ENCODE data around the gene OXER1. TPM values are rescaled to one million over a fixed set of nuclear protein-coding genes. Genes with fewer than 3 reads are reported as not detected.

OXER1 gene
- total and polyA plus RNA-seq, 4 donors, result 2.2 to 8.1 (median 6.7) TPM

- H3K27me3 ChIP-seq (ENCODE audit: control insufficient read depth in 4 of 4, insufficient read depth in 4 of 4, low read length in 3 of 4), result no peaks in the 10 kb centered on the region
- H3K4me3 ChIP-seq (ENCODE audit: low read depth in 1 of 3, low read length in 3 of 3), result no peak overlapping the region
- peaks cover 0 to 5% (median 0%) of the 10 kb centered on the region in 4 donors for H3K36me3 ChIP-seq (ENCODE audit: control insufficient read depth in 4 of 4, insufficient read depth in 3 of 4, low read depth in 1 of 4, low read length in 3 of 4)
- no peaks in the 10 kb centered on the region for H3K9me3 ChIP-seq (ENCODE audit: control insufficient read depth in 4 of 4, low read length in 3 of 4)
- peaks cover 4 to 19% (median 9%) of the 10 kb centered on the region in 4 donors for H3K4me1 ChIP-seq (ENCODE audit: control insufficient read depth in 4 of 4, insufficient read depth in 4 of 4, low read length in 3 of 4)
- WGBS, result 81% methylated on average over 6 of the region's 6 CpGs
- H3K9ac ChIP-seq (ENCODE audit: low read depth in 1 of 2, low read length in 2 of 2), result no peak overlapping the region
- DNase-seq (ENCODE audit: low spot score), result no peak
- no peak overlapping the region for H3K27ac ChIP-seq (ENCODE audit: low read depth in 1 of 2, low read length in 2 of 2)
- no peak for TF ChIP-seq SP1 (IDR thresholded peaks at IDR 0.05)
Observed at GRCh38 chr2:42797281-42797680, 33.3 kb upstream of the OXER1 start.

DNA sequence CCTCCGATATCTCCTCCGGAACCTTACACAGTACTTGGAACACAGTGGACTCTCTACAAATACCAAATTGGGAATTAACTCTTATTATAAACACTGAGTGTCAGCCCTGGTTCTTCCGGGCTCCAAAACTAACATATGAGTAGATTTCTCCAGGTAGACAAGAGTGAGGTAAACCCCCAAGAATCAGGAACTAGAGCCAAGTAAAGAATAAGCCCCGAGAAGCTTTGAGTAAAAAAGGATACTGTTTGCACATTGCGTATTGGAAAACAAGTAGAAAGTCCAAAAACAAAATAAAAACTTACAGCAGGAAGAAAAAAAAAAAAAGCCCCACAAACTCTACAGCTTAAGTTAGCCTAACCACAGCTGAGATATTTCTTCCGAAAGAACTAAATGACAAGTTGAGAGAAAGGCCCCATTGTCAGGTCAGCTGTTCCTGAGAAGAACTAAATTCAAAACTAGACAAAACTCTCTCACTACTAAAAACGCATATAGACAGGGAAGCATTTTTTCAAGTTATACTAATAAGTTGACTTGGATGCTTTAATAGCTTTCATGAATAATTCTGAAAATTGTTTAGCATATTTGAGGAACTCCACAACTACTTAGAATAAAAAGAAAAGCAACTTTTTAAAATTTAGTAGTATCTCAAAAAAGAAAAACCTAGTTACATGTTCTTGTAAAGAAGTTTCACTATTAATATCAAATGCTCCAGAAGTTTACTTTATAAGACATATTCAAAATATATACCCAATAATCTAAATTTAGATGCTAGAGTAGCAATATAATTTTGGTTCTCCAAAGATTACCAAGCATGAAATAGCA lies 32.7 kb upstream of the OXER1 start:
- Histone ChIP-seq H3K27me3 (ENCODE audit: control insufficient read depth in 4 of 4, insufficient read depth in 4 of 4, low read length in 3 of 4) (no peaks in the 10 kb centered on the region), H3K4me1 (ENCODE audit: control insufficient read depth in 4 of 4, insufficient read depth in 4 of 4, low read length in 3 of 4) (peaks cover 5 to 24% (median 11%) of the 10 kb centered on the region in 4 donors), H3K36me3 (ENCODE audit: control insufficient read depth in 4 of 4, insufficient read depth in 3 of 4, low read depth in 1 of 4, low read length in 3 of 4) (peaks cover 0 to 5% (median 0%) of the 10 kb centered on the region in 4 donors), H3K4me3 (ENCODE audit: low read depth in 1 of 3, low read length in 3 of 3) (no peak overlapping the region), H3K27ac (ENCODE audit: low read depth in 1 of 2, low read length in 2 of 2) (peak overlapping the region in 1 of 2 donors; percentile 64), H3K9me3 (ENCODE audit: control insufficient read depth in 4 of 4, low read length in 3 of 4) (no peaks in the 10 kb centered on the region), H3K9ac (ENCODE audit: low read depth in 1 of 2, low read length in 2 of 2) (peak overlapping the region in 1 of 2 donors; percentile 41)
- WGBS, result 53% methylated on average over 7 of the region's 7 CpGs
- TF ChIP-seq YY1 (IDR thresholded peaks at IDR 0.05) (no peak), TAF1 (conservative IDR thresholded peaks at IDR 0.05) (no peak), FOXA2 (IDR thresholded peaks at IDR 0.05) (no peak), RXRA (IDR thresholded peaks at IDR 0.05) (no peak), NR2F2 (IDR thresholded peaks at IDR 0.05) (no peak), HNF4A (conservative IDR thresholded peaks at IDR 0.05) (no peak), FOXA1 (IDR thresholded peaks at IDR 0.05) (no peak), RAD21 (IDR thresholded peaks at IDR 0.05) (no peak), EGR1 (IDR thresholded peaks at IDR 0.05; ENCODE audit: low read depth in 2 of 2) (no peak), HNF4G (IDR thresholded peaks at IDR 0.05) (no peak), JUND (IDR thresholded peaks at IDR 0.05) (no peak), GABPA (IDR thresholded peaks at IDR 0.05 in 1 of 2, conservative IDR thresholded peaks at IDR 0.05 in 1 of 2) (no peak), SP1 (IDR thresholded peaks at IDR 0.05) (no peak)
- TF ChIP-seq, protein P1, sequence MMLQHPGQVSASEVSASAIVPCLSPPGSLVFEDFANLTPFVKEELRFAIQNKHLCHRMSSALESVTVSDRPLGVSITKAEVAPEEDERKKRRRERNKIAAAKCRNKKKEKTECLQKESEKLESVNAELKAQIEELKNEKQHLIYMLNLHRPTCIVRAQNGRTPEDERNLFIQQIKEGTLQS (IDR thresholded peaks at IDR 0.05), result no peak
- TF ChIP-seq, protein P2, sequence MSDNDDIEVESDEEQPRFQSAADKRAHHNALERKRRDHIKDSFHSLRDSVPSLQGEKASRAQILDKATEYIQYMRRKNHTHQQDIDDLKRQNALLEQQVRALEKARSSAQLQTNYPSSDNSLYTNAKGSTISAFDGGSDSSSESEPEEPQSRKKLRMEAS (IDR thresholded peaks at IDR 0.05), result no peak
- TF ChIP-seq, protein P3, sequence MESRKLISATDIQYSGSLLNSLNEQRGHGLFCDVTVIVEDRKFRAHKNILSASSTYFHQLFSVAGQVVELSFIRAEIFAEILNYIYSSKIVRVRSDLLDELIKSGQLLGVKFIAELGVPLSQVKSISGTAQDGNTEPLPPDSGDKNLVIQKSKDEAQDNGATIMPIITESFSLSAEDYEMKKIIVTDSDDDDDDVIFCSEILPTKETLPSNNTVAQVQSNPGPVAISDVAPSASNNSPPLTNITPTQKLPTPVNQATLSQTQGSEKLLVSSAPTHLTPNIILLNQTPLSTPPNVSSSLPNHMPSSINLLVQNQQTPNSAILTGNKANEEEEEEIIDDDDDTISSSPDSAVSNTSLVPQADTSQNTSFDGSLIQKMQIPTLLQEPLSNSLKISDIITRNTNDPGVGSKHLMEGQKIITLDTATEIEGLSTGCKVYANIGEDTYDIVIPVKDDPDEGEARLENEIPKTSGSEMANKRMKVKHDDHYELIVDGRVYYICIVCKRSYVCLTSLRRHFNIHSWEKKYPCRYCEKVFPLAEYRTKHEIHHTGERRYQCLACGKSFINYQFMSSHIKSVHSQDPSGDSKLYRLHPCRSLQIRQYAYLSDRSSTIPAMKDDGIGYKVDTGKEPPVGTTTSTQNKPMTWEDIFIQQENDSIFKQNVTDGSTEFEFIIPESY (IDR thresholded peaks at IDR 0.05), result no peak
- TF ChIP-seq, protein P4, sequence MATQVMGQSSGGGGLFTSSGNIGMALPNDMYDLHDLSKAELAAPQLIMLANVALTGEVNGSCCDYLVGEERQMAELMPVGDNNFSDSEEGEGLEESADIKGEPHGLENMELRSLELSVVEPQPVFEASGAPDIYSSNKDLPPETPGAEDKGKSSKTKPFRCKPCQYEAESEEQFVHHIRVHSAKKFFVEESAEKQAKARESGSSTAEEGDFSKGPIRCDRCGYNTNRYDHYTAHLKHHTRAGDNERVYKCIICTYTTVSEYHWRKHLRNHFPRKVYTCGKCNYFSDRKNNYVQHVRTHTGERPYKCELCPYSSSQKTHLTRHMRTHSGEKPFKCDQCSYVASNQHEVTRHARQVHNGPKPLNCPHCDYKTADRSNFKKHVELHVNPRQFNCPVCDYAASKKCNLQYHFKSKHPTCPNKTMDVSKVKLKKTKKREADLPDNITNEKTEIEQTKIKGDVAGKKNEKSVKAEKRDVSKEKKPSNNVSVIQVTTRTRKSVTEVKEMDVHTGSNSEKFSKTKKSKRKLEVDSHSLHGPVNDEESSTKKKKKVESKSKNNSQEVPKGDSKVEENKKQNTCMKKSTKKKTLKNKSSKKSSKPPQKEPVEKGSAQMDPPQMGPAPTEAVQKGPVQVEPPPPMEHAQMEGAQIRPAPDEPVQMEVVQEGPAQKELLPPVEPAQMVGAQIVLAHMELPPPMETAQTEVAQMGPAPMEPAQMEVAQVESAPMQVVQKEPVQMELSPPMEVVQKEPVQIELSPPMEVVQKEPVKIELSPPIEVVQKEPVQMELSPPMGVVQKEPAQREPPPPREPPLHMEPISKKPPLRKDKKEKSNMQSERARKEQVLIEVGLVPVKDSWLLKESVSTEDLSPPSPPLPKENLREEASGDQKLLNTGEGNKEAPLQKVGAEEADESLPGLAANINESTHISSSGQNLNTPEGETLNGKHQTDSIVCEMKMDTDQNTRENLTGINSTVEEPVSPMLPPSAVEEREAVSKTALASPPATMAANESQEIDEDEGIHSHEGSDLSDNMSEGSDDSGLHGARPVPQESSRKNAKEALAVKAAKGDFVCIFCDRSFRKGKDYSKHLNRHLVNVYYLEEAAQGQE (IDR thresholded peaks at IDR 0.05), result no peak
- TF ChIP-seq, protein P5, sequence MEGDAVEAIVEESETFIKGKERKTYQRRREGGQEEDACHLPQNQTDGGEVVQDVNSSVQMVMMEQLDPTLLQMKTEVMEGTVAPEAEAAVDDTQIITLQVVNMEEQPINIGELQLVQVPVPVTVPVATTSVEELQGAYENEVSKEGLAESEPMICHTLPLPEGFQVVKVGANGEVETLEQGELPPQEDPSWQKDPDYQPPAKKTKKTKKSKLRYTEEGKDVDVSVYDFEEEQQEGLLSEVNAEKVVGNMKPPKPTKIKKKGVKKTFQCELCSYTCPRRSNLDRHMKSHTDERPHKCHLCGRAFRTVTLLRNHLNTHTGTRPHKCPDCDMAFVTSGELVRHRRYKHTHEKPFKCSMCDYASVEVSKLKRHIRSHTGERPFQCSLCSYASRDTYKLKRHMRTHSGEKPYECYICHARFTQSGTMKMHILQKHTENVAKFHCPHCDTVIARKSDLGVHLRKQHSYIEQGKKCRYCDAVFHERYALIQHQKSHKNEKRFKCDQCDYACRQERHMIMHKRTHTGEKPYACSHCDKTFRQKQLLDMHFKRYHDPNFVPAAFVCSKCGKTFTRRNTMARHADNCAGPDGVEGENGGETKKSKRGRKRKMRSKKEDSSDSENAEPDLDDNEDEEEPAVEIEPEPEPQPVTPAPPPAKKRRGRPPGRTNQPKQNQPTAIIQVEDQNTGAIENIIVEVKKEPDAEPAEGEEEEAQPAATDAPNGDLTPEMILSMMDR (IDR thresholded peaks at IDR 0.05; ENCODE audit: low read depth, low read length, missing input control), result no peak
- no peak for DNase-seq (ENCODE audit: low spot score)

Data from liver (tissue), 9 donors.